Endothelial cell of umbilical vein (primary cell): Measurements from ENCODE around the gene DDX49. TPM values are rescaled to one million over a fixed set of nuclear protein-coding genes. Genes with fewer than 3 reads are reported as not detected.

Source experiments
- BruUV-seq: library from RNA; stranded (reverse); fragments of 400-500 nt; replicated peaks from 2 replicates; lab custom pipeline; 2021; lab: Mats Ljungman, UMichigan
- CTCF ChIA-PET: fragments of 300-600, 350-600 bp; sonication (Branson Sonifier 250); formaldehyde crosslinking; loops from one replicate; lab custom pipeline; 2021; ENCODE audit warnings: antibody characterized with exemption, inconsistent platforms; lab: Charles Lee
- POLR2A ChIA-PET: fragments of 300-600, 350-600 bp; sonication (Branson Sonifier 250); formaldehyde crosslinking; loops from one replicate; lab custom pipeline; 2021; ENCODE audit warnings: antibody characterized with exemption, inconsistent platforms; lab: Charles Lee
- DNase-seq: peaks from one replicate; pipeline ENCODE4 v3.0.0-alpha.2; 2011; ENCODE audit warnings: low read depth, low spot score
- FAIRE-seq: peaks from 2 replicates; lab custom pipeline; 2011; peaks lifted over from hg19 to GRCh38; lab: Jason Lieb, UNC
- H2AFZ ChIP-seq: 2 replicates; pipeline ENCODE4 v1.6.0; 2012; ENCODE audit warnings: low read depth, low read length, control low read depth, inconsistent platforms
- H3K27ac ChIP-seq: 2 replicates; pipeline ENCODE4 v1.5.1; 2011; ENCODE audit warnings: low read depth, mild to moderate bottlenecking, control low read depth, low read length, moderate library complexity; ENCODE audit not compliant: insufficient read depth
- H3K27me3 ChIP-seq, 2 experiments: 2 replicates each; pipeline versions ENCODE4 v1.6.0 to v1.6.1; 2011; ENCODE audit warnings: low read length in 2 of 2, mixed read lengths in 1 of 2; ENCODE audit not compliant: control insufficient read depth in 2 of 2, insufficient read depth in 2 of 2
- H3K36me3 ChIP-seq, 2 experiments: 2 replicates in 1 of 2; 3 replicates in 1 of 2; pipeline ENCODE4 v1.5.1; 2011; ENCODE audit warnings: low read length in 2 of 2, mild to moderate bottlenecking in 1 of 2, moderate library complexity in 1 of 2; ENCODE audit not compliant: control insufficient read depth in 2 of 2, insufficient read depth in 2 of 2; ENCODE audit errors: extremely low read depth in 1 of 2
- H3K4me1 ChIP-seq: 3 replicates; pipeline ENCODE4 v1.5.1; 2011; ENCODE audit warnings: mild to moderate bottlenecking, low read length; ENCODE audit not compliant: control insufficient read depth, insufficient read depth; ENCODE audit errors: extremely low read depth
- H3K4me2 ChIP-seq: 2 replicates; pipeline ENCODE4 v1.6.1; 2011; ENCODE audit warnings: low read length, control low read depth, mixed read lengths; ENCODE audit not compliant: insufficient read depth
- H3K4me3 ChIP-seq, 3 experiments: fragments of 200-600 bp in 1 of 3; sonication (generic), shearing (Covaris generic) in 1 of 3; replicated peaks in 1 of 3; 2 replicates each; pipeline ENCODE4 v1.5.1; 2011 to 2016; ENCODE audit warnings: control low read depth in 3 of 3, low read length in 3 of 3, mild to moderate bottlenecking in 2 of 3, inconsistent platforms in 1 of 3, low read depth in 1 of 3, moderate library complexity in 1 of 3; ENCODE audit not compliant: insufficient read depth in 1 of 3
- H3K79me2 ChIP-seq: 2 replicates; pipeline ENCODE4 v1.6.0; 2012; ENCODE audit warnings: low read length, inconsistent platforms; ENCODE audit not compliant: control insufficient read depth, insufficient read depth
- H3K9ac ChIP-seq: replicated peaks from 2 replicates; pipeline ENCODE3; 2011; ENCODE audit warnings: low read length, control low read depth; ENCODE audit not compliant: insufficient read depth; ENCODE audit errors: extremely low read depth
- H3K9me1 ChIP-seq: replicated peaks from 3 replicates; pipeline ENCODE4 v1.6.0; 2011; ENCODE audit warnings: mild to moderate bottlenecking, low read length; ENCODE audit not compliant: control insufficient read depth, insufficient read depth; ENCODE audit errors: extremely low read depth
- H3K9me3 ChIP-seq: replicated peaks from 2 replicates; pipeline ENCODE4 v1.5.1; 2012; ENCODE audit warnings: low read length, inconsistent platforms; ENCODE audit not compliant: control insufficient read depth, insufficient read depth
- H4K20me1 ChIP-seq: replicated peaks from 2 replicates; pipeline ENCODE3; 2011; ENCODE audit warnings: mild to moderate bottlenecking, low read length; ENCODE audit not compliant: control insufficient read depth, insufficient read depth; ENCODE audit errors: extremely low read depth
- EZH2 ChIP-seq: IDR thresholded peaks from 2 replicates; pipeline ENCODE4 v1.6.1; 2012; ENCODE audit warnings: borderline replicate concordance, low read depth, mild to moderate bottlenecking, moderate library complexity, low read length, inconsistent platforms; ENCODE audit not compliant: severe bottlenecking
- FOS ChIP-seq: IDR thresholded peaks from 2 replicates; pipeline ENCODE4 v1.6.1; 2011; ENCODE audit warnings: mild to moderate bottlenecking, low read length, moderate library complexity, borderline replicate concordance; ENCODE audit not compliant: insufficient read depth
- GATA2 ChIP-seq: IDR thresholded peaks from 2 replicates; pipeline ENCODE4 v1.7.0; 2011; ENCODE audit warnings: low read depth, mild to moderate bottlenecking, moderate library complexity, mixed read lengths, low read length; ENCODE audit not compliant: insufficient read length, insufficient read depth
- JUN ChIP-seq: IDR thresholded peaks from 2 replicates; pipeline ENCODE4 v1.6.1; 2011; ENCODE audit warnings: borderline replicate concordance, low read depth; ENCODE audit not compliant: insufficient read length, insufficient read depth
- MYC ChIP-seq: IDR thresholded peaks from one replicate; pipeline ENCODE4 v1.6.1; 2011; ENCODE audit warnings: mild to moderate bottlenecking, low read depth, low read length
- POLR2A ChIP-seq: IDR thresholded peaks from 2 replicates; pipeline ENCODE4 v1.6.1; 2012; ENCODE audit warnings: low read depth, mild to moderate bottlenecking, control low read depth, low read length
- POLR2AphosphoS5 ChIP-seq: IDR thresholded peaks from 2 replicates; pipeline ENCODE4 v1.6.1; 2012; ENCODE audit warnings: low read depth, mild to moderate bottlenecking, control low read depth, low read length, moderate library complexity; ENCODE audit not compliant: insufficient read depth
- dilution Hi-C: fragments of 300-500 bp; cut with MboI; formaldehyde crosslinking; loops from one replicate; pipeline ENCODE4 v1.15.0; 2019; ENCODE audit warnings: low sequenced_read_pairs; ENCODE audit not compliant: extremely low pct_ligation_motif_present
- intact Hi-C: fragments of 100-400 bp; cut with micrococcal nuclease; formaldehyde crosslinking; loops from one replicate; pipeline ENCODE4 v1.10.0; 2022
- polyA plus RNA-seq, 4 experiments: library from polyadenylated mRNA; depleted of rRNA in 3 of 4; stranded (reverse) in 3 of 4; unstranded in 1 of 4; fragments of >200 nt; gene quantifications; 2 replicates each; pipeline versions ENCODE4 v1.2.1 to v1.2.3, GENCODE V29; 2011 to 2012; ENCODE audit warnings: missing spikeins in 1 of 4
- total RNA-seq: library from RNA; stranded (reverse); gene quantifications from 2 replicates; pipeline ENCODE4 v1.2.3, GENCODE V29; 2021
- TF ChIP-seq, protein P1 (sequence below), 2 donors: IDR thresholded peaks; 1 replicate in 1 of 2; 2 replicates in 1 of 2; pipeline ENCODE4 v1.5.1; 2011; ENCODE audit warnings: low read length in 2 of 2, mild to moderate bottlenecking in 2 of 2, moderate library complexity in 2 of 2, control low read depth in 1 of 2, inconsistent platforms in 1 of 2, low read depth in 1 of 2; ENCODE audit not compliant: insufficient read depth in 1 of 2; ENCODE audit errors: extremely low read depth in 1 of 2
- TF ChIP-seq, protein P2 (sequence below): IDR thresholded peaks from 2 replicates; pipeline ENCODE4 v1.6.1; 2011; ENCODE audit not compliant: insufficient read depth, insufficient read length

Gene DDX49
- total and polyA plus RNA-seq, 2 donors (not counting 3 experiments of a cell fraction or from before 2014, with no cell fraction given): 51.9 to 60.1 TPM

DNA sequence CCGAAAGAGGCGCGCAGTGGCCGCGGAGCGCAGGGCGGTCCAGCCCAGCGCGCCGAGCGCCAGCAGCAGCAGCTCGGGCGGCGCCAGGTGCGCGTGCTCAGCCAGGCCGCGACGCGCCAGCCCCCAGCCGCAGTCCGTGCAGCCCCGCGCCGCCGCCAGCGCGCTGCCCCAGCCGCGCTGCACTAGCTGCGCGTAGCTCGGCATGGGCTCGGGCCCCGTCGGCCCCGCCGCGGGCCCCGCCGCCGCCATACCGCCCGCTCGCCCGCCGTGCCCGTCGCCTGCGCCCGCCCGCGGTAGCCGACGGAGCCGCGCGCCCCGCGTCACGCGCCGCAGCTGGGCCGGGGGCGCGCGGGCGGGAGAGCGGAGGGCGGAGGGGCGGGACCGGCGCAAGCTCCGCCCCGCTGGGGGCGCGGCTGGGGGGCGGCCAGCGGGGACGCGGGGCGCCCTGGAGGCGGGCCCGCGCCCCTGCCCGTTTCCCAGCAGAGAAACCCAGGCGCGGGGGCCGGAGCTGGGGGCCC lies 23.6 kb upstream of the DDX49 start, which contains the start of gene CERS1:
Gene CERS1, minus strand, starts transcription at position 335 of the 518 bp plus-strand sequence. Its CDS starts 86 bp downstream, at position 249.
- no peaks in the 10 kb centered on the region for H3K4me1 ChIP-seq
- H3K9me3 ChIP-seq: no peaks in the 10 kb centered on the region
- H3K9me1 ChIP-seq: no peaks in the 10 kb centered on the region
- intact Hi-C loops (loop anchor here (1.0 to 5.0 kb wide), 3 partner anchors 23 to 90 kb away; partner anchors contain the start of genes COPE and DDX49), dilution Hi-C loops (no loop called here)
- ChIA-PET CTCF (interaction anchor here (1.1 to 2.8 kb wide), 6 partner anchors 20 to 126 kb away, joined by 3 to 33 read pairs (median 5); partner anchors contain the start of genes COPE and DDX49), POLR2A (no interaction called here)
- TF ChIP-seq POLR2AphosphoS5 (no peak), MYC (no peak), GATA2 (no peak), POLR2A (no peak), EZH2 (no peak), JUN (no peak), FOS (no peak)
- TF ChIP-seq, protein P1, sequence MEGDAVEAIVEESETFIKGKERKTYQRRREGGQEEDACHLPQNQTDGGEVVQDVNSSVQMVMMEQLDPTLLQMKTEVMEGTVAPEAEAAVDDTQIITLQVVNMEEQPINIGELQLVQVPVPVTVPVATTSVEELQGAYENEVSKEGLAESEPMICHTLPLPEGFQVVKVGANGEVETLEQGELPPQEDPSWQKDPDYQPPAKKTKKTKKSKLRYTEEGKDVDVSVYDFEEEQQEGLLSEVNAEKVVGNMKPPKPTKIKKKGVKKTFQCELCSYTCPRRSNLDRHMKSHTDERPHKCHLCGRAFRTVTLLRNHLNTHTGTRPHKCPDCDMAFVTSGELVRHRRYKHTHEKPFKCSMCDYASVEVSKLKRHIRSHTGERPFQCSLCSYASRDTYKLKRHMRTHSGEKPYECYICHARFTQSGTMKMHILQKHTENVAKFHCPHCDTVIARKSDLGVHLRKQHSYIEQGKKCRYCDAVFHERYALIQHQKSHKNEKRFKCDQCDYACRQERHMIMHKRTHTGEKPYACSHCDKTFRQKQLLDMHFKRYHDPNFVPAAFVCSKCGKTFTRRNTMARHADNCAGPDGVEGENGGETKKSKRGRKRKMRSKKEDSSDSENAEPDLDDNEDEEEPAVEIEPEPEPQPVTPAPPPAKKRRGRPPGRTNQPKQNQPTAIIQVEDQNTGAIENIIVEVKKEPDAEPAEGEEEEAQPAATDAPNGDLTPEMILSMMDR (IDR thresholded peaks at IDR 0.05; ENCODE audit: extremely low read depth in 1 of 2, insufficient read depth in 1 of 2, low read depth in 1 of 2, low read length in 2 of 2): no peak
- TF ChIP-seq, protein P2, sequence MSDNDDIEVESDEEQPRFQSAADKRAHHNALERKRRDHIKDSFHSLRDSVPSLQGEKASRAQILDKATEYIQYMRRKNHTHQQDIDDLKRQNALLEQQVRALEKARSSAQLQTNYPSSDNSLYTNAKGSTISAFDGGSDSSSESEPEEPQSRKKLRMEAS: no peak
- no TSS peak for BruUV-seq
- peaks cover 0 to 2% of the 10 kb centered on the region in 2 experiments for H3K27me3 ChIP-seq
- no peak within 1 kb of the TSS for H3K9ac ChIP-seq
- H2AFZ ChIP-seq: peak within 1 kb of the TSS; percentile 81
- no peak for DNase-seq
- no peaks in the 10 kb centered on the region for H4K20me1 ChIP-seq
- no peaks in the 10 kb centered on the region for H3K79me2 ChIP-seq
- H3K4me2 ChIP-seq: peak within 1 kb of the TSS; percentile 69
- no peak for FAIRE-seq
- peak within 1 kb of the TSS; percentile 35 to 54 (median 41) for H3K4me3 ChIP-seq
- no peak within 1 kb of the TSS for H3K27ac ChIP-seq
- H3K36me3 ChIP-seq: peaks cover 0 to 11% of the 10 kb centered on the region in 2 experiments
